Calu3 (cell line): ENCODE results near the gene HMGXB3. TPM values are rescaled to one million over a fixed set of nuclear protein-coding genes. Genes with fewer than 3 reads are reported as not detected.
"Not testable (repeated sequence)": the region's sequence is repeated elsewhere in the genome, so short reads cannot be mapped to it uniquely, and the experiment has no call there.

Experiments
- BruUV-seq: library from RNA; stranded (reverse); fragments of 400-500 nt; replicated peaks from 2 replicates; lab custom pipeline; 2021; lab: Mats Ljungman, UMichigan
- CTCF ChIA-PET: fragments of 300-600 bp; sonication (Branson Sonifier 250); formaldehyde crosslinking; loops from one replicate; lab custom pipeline; 2022; ENCODE audit warnings: antibody characterized with exemption; lab: Charles Lee
- DNase-seq: peaks from one replicate; pipeline ENCODE4 v3.0.0; 2022
- H3K27ac Mint-ChIP-seq: one replicate; pipeline ENCODE4 v1.8.0; 2022; ENCODE audit warnings: mixed read lengths; ENCODE audit not compliant: unreplicated experiment
- H3K27me3 Mint-ChIP-seq: one replicate; pipeline ENCODE4 v1.8.0; 2022; ENCODE audit warnings: mixed read lengths; ENCODE audit not compliant: unreplicated experiment
- H3K36me3 Mint-ChIP-seq: one replicate; pipeline ENCODE4 v1.8.0; 2022; ENCODE audit warnings: mild to moderate bottlenecking, moderate library complexity, mixed read lengths; ENCODE audit not compliant: insufficient read depth, unreplicated experiment
- H3K4me1 Mint-ChIP-seq: one replicate; pipeline ENCODE4 v1.8.0; 2022; ENCODE audit warnings: mild to moderate bottlenecking, low read depth, mixed read lengths; ENCODE audit not compliant: unreplicated experiment
- H3K4me3 Mint-ChIP-seq: one replicate; pipeline ENCODE4 v1.8.0; 2022; ENCODE audit warnings: mild to moderate bottlenecking, low read depth, moderate library complexity, mixed read lengths; ENCODE audit not compliant: unreplicated experiment
- H3K9me3 Mint-ChIP-seq: one replicate; pipeline ENCODE4 v1.8.0; 2022; ENCODE audit warnings: low read depth, mixed read lengths; ENCODE audit not compliant: unreplicated experiment
- intact Hi-C: fragments of 100-400 bp; cut with micrococcal nuclease; formaldehyde crosslinking; loops from one replicate; pipeline ENCODE4 v1.10.0; 2022; ENCODE audit not compliant: unreplicated experiment
- total RNA-seq: library from RNA; stranded (reverse); gene quantifications from 2 replicates; pipeline ENCODE4 v1.2.3, GENCODE V29; 2022
- TF ChIP-seq, protein P1 (sequence below): fragments of 200-600 bp; IDR thresholded peaks from one replicate; pipeline ENCODE4 v1.8.0; 2022; ENCODE audit warnings: antibody characterized with exemption; ENCODE audit not compliant: unreplicated experiment

Gene HMGXB3
- total RNA-seq, 1 experiment from 2014 or later, result 58.2 TPM

DNA sequence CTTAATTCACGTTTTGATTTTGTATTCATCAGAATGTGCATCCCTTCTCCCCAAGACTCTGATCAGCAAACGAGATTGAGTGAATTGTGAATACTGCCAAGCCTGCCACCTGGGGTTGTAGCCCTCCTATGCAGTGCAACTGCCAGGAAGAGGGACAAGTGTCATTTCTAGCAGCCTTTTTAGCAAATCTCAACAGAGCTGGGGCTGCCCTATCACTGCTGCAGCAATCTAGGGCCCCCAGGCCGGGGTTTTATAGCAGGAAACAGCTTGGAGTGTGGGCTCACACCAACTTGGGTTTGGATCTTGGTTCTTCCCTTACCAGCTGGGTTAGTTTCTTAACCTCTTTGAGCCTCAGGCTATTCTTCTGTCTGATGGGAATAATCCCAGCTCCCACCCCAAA, 81.8 kb downstream of the HMGXB3 start:
- no peak overlapping the region for H3K27ac Mint-ChIP-seq
- no peaks in the 10 kb centered on the region for H3K36me3 Mint-ChIP-seq
- H3K4me1 Mint-ChIP-seq, result no peaks in the 10 kb centered on the region
- TF ChIP-seq, protein P1, sequence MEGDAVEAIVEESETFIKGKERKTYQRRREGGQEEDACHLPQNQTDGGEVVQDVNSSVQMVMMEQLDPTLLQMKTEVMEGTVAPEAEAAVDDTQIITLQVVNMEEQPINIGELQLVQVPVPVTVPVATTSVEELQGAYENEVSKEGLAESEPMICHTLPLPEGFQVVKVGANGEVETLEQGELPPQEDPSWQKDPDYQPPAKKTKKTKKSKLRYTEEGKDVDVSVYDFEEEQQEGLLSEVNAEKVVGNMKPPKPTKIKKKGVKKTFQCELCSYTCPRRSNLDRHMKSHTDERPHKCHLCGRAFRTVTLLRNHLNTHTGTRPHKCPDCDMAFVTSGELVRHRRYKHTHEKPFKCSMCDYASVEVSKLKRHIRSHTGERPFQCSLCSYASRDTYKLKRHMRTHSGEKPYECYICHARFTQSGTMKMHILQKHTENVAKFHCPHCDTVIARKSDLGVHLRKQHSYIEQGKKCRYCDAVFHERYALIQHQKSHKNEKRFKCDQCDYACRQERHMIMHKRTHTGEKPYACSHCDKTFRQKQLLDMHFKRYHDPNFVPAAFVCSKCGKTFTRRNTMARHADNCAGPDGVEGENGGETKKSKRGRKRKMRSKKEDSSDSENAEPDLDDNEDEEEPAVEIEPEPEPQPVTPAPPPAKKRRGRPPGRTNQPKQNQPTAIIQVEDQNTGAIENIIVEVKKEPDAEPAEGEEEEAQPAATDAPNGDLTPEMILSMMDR, result no peak
- H3K27me3 Mint-ChIP-seq, result peaks cover 28% of the 10 kb centered on the region
- no peak overlapping the region for H3K4me3 Mint-ChIP-seq
- no TSS peak for BruUV-seq
- CTCF ChIA-PET, result no interaction called here
- H3K9me3 Mint-ChIP-seq, result no peaks in the 10 kb centered on the region
- intact Hi-C loops, result no loop called here
- DNase-seq, result no peak

DNA sequence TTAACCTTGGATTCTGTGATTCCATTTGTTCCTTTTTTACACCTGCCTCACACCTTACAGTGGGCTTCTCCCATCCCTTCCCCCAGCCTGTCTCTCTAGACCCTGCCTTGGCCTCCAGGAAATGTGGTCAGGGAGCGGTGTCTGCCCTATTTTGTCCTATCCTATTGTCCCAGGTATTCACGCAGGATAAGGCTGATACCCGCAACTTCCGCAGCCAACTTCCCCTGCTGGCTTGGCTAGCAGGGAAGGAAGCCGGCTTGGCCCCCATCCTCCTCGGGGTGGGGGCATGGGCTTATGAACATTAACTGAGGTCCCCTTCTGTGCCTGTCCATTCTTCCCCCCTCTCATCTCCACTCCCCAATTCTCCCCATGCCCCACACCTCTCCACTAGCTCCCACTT, 82.3 kb downstream of the HMGXB3 start:
- BruUV-seq, result no TSS peak
- Mint-ChIP-seq H3K4me3 (no peak overlapping the region), H3K27ac (no peak overlapping the region), H3K27me3 (peaks cover 33% of the 10 kb centered on the region), H3K4me1 (no peaks in the 10 kb centered on the region), H3K9me3 (no peaks in the 10 kb centered on the region), H3K36me3 (no peaks in the 10 kb centered on the region)
- CTCF ChIA-PET, result no interaction called here
- intact Hi-C loops, result no loop called here
- TF ChIP-seq, protein P1, result no peak
- DNase-seq, result no peak

DNA sequence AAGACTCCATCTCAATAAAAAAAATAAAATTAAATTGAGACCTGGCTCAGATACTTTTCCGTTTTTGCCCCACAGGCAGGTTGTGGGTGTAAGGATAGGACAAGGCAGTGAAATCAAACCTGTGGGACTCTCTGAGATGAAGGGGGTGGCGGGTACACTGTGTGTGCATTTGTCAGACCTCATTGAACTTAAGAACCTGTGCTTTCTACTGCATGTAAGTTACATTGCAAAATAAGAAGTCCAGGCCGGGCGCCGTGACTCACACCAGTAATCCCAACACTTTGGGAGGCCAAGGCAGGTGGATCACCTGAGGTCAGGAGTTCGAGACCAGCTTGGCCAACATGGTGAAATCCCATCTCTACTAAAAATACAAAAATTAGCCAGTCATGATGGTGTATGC, 84.2 kb downstream of the HMGXB3 start:
- H3K27ac Mint-ChIP-seq, H3K4me1 Mint-ChIP-seq, CTCF ChIA-PET, intact Hi-C loops, H3K4me3 Mint-ChIP-seq, H3K36me3 Mint-ChIP-seq, BruUV-seq, DNase-seq, H3K9me3 Mint-ChIP-seq: not testable (repeated sequence)
- peaks cover 50% of the 10 kb centered on the region for H3K27me3 Mint-ChIP-seq

DNA sequence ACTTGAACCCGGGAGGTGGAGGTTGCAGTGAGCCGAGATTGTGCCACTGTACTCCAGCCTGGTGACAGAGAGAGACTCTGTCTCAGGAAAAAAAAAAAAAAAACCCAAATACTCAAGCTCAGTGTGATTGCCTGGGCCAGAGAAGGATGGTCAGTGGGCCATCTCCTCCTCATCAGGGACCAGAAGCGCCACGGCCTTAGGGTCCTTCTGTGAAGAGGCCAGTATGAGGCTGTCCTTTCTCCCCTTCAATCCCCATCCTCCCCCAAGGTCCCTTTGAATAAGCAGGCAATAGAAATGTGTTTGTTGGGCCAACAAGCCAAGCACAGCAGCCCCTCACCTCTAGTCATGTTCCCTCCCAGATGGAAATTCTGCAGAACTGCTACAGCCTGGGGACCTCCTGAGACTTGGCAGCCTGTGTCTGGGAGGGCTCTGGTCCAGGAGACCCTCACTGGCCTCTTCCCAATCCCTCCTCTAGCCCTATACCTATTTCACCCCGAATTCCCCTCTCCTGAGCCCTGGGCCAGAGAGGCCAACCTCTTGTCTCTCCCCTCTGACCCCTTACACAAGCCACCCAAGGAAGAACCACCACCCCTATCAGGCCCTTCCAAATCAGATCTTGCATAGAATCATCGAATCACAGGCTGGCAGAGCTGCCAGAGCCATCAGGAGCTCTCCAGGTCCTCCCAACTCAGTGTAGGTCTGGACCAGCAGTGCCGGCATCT, 84.8 kb downstream of the HMGXB3 start:
- peaks cover 54% of the 10 kb centered on the region for H3K27me3 Mint-ChIP-seq
- H3K27ac Mint-ChIP-seq, result no peak overlapping the region
- TF ChIP-seq, protein P1, result no peak
- CTCF ChIA-PET, result no interaction called here
- H3K4me1 Mint-ChIP-seq, result no peaks in the 10 kb centered on the region
- H3K36me3 Mint-ChIP-seq, result no peaks in the 10 kb centered on the region
- BruUV-seq, result no TSS peak
- no peak for DNase-seq
- H3K9me3 Mint-ChIP-seq, result no peaks in the 10 kb centered on the region
- no peak overlapping the region for H3K4me3 Mint-ChIP-seq
- intact Hi-C loops, result no loop called here

DNA sequence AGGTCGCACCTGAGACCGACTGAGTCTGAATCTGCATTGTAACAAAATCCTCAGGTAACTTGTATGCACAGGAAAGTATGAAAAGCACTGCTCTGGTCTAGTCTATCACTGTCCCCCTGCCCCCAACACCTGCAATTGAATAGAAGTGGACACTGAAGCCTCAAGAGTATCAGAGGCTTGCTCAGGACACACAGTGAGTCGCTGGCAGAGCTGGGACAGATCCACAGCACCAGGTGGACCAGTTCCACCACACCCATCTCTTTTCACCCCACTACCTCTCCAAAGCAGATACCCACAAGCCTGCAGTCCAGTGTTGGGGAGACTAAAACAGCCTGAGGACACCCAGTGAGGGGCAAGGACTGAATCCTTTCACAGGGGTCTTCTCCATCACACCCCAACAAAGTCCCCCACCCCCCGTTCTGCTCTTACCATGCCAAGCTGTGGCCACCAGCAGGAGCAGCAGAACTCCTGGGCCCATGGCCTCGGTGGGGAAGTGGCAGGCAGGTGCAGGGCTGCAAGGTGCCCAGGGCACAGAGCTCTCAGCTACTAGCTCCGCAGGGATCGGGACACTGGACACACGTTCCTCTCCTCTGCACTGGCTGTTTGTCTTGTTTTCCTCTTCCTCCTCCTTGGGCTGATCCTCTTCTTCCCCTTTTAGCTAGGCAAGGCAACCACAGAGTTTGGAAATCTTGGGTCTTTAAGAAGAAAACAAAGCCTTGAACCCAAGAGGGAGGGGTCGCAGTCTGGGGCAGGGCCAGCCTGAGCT, 85.6 kb downstream of the HMGXB3 start, which contains the start of gene CSF1R:
CSF1R (minus strand) TSS at position 605 of the 766 bp plus-strand sequence; CDS start at position 478, 127 bp downstream.
- TF ChIP-seq, protein P1, result no peak
- CTCF ChIA-PET, result no interaction called here
- Mint-ChIP-seq H3K9me3 (no peaks in the 10 kb centered on the region), H3K4me3 (no peak within 1 kb of the TSS), H3K36me3 (no peaks in the 10 kb centered on the region), H3K27ac (no peak within 1 kb of the TSS), H3K4me1 (no peaks in the 10 kb centered on the region), H3K27me3 (peaks cover 62% of the 10 kb centered on the region)
- DNase-seq, result no peak
- intact Hi-C loops, result no loop called here
- no TSS peak for BruUV-seq
